ENCODE results near the gene ATP6V1C2.

The ATP6V1C2 gene

GRCh38 chr2:10793816-10794215 lies 72.4 kb downstream of the ATP6V1C2 start:
- Histone ChIP-seq H3K4me3 (ENCODE audit: low read length) (no peak overlapping the region), H3K27me3 (ENCODE audit: control insufficient read depth, low read length) (no peaks in the 10 kb centered on the region), H3K9me3 (ENCODE audit: control insufficient read depth, insufficient read depth, low read length) (no peaks in the 10 kb centered on the region), H3K4me2 (ENCODE audit: low read length) (no peak overlapping the region), H3K27ac (ENCODE audit: low read depth, low read length) (no peak overlapping the region), H3K4me1 (ENCODE audit: control insufficient read depth, low read length) (no peaks in the 10 kb centered on the region), H3K36me3 (ENCODE audit: control insufficient read depth, low read length) (peaks cover 92% of the 10 kb centered on the region), H3F3A (ENCODE audit: control insufficient read depth, insufficient read depth) (peaks cover 15% of the 10 kb centered on the region), H3K9me2 (replicated peaks; ENCODE audit: control insufficient read depth, low read length) (no peaks in the 10 kb centered on the region), H4K20me1 (ENCODE audit: control insufficient read depth, insufficient read depth, low read depth, low read length) (peaks cover 8% of the 10 kb centered on the region; the same call in 1 of the 2 replicates), H3K79me2 (ENCODE audit: control insufficient read depth, low read length) (peaks cover 51% of the 10 kb centered on the region)
- TF ChIP-seq CTCF (IDR thresholded peaks at IDR 0.05; ENCODE audit: low read depth, low read length, poor library complexity, severe bottlenecking) (no peak), EZH2phosphoT487 (IDR thresholded peaks at IDR 0.05; ENCODE audit: borderline replicate concordance, low read length) (no peak)

GRCh38 chr2:10794876-10795275 lies 73.4 kb downstream of the ATP6V1C2 start:
- peaks cover 10% of the 10 kb centered on the region; the same call in 1 of the 2 replicates for H3F3A ChIP-seq (ENCODE audit: control insufficient read depth, insufficient read depth)
- H3K9me2 ChIP-seq (replicated peaks; ENCODE audit: control insufficient read depth, low read length), result no peaks in the 10 kb centered on the region
- H3K79me2 ChIP-seq (ENCODE audit: control insufficient read depth, low read length), result peaks cover 62% of the 10 kb centered on the region
- peaks cover 12% of the 10 kb centered on the region; the same call in 1 of the 2 replicates for H4K20me1 ChIP-seq (ENCODE audit: control insufficient read depth, insufficient read depth, low read depth, low read length)
- no peak for TF ChIP-seq EZH2phosphoT487 (IDR thresholded peaks at IDR 0.05; ENCODE audit: borderline replicate concordance, low read length)
- no peak for TF ChIP-seq CTCF (IDR thresholded peaks at IDR 0.05; ENCODE audit: low read depth, low read length, poor library complexity, severe bottlenecking)
- no peak overlapping the region for H3K4me2 ChIP-seq (ENCODE audit: low read length)
- H3K27ac ChIP-seq (ENCODE audit: low read depth, low read length), result no peak overlapping the region
- H3K4me3 ChIP-seq (ENCODE audit: low read length), result no peak overlapping the region
- no peaks in the 10 kb centered on the region for H3K9me3 ChIP-seq (ENCODE audit: control insufficient read depth, insufficient read depth, low read length)
- peaks cover 93% of the 10 kb centered on the region for H3K36me3 ChIP-seq (ENCODE audit: control insufficient read depth, low read length)
- peaks cover under 1% of the 10 kb centered on the region for H3K4me1 ChIP-seq (ENCODE audit: control insufficient read depth, low read length)
- no peaks in the 10 kb centered on the region for H3K27me3 ChIP-seq (ENCODE audit: control insufficient read depth, low read length)

GRCh38 chr2:10795508-10796046 lies 74.1 kb downstream of the ATP6V1C2 start:
- Histone ChIP-seq H3K36me3 (ENCODE audit: control insufficient read depth, low read length) (peaks cover 93% of the 10 kb centered on the region), H3K4me3 (ENCODE audit: low read length) (no peak overlapping the region), H3K9me2 (replicated peaks; ENCODE audit: control insufficient read depth, low read length) (no peaks in the 10 kb centered on the region), H3K4me1 (ENCODE audit: control insufficient read depth, low read length) (peaks cover 8% of the 10 kb centered on the region), H3K4me2 (ENCODE audit: low read length) (no peak overlapping the region), H3K9me3 (ENCODE audit: control insufficient read depth, insufficient read depth, low read length) (no peaks in the 10 kb centered on the region), H4K20me1 (ENCODE audit: control insufficient read depth, insufficient read depth, low read depth, low read length) (peaks cover 14% of the 10 kb centered on the region; the same call in 1 of the 2 replicates), H3K79me2 (ENCODE audit: control insufficient read depth, low read length) (peaks cover 69% of the 10 kb centered on the region), H3K27me3 (ENCODE audit: control insufficient read depth, low read length) (no peaks in the 10 kb centered on the region), H3K27ac (ENCODE audit: low read depth, low read length) (no peak overlapping the region), H3F3A (ENCODE audit: control insufficient read depth, insufficient read depth) (peaks cover 7% of the 10 kb centered on the region; the same call in 1 of the 2 replicates)
- TF ChIP-seq EZH2phosphoT487 (IDR thresholded peaks at IDR 0.05; ENCODE audit: borderline replicate concordance, low read length) (no peak), CTCF (IDR thresholded peaks at IDR 0.05; ENCODE audit: low read depth, low read length, poor library complexity, severe bottlenecking) (no peak)

Data from DOHH2 (cell line).